Adipocyte (in vitro differentiated cells): ENCODE results near the gene AGBL4.
A peak's percentile ranks its signal among the peaks of the same experiment; 100 is the strongest.

ENCODE experiments used
- DNase-seq: peaks from one replicate; pipeline ENCODE4 v3.0.0-alpha.2; 2015; ENCODE audit warnings: low read depth
- H3K27me3 ChIP-seq: replicated peaks from 2 replicates; pipeline ENCODE4 v1.7.0; 2013; ENCODE audit warnings: mild to moderate bottlenecking, low read length, moderate library complexity; ENCODE audit not compliant: control insufficient read depth, insufficient read depth
- H3K36me3 ChIP-seq: 2 replicates; pipeline ENCODE4 v1.7.0; 2013; ENCODE audit warnings: low read length, mild to moderate bottlenecking, moderate library complexity; ENCODE audit not compliant: control insufficient read depth, insufficient read depth, severe bottlenecking
- H3K4me1 ChIP-seq: 2 replicates; pipeline ENCODE4 v1.7.0; 2013; ENCODE audit warnings: mild to moderate bottlenecking, low read length, moderate library complexity; ENCODE audit not compliant: control insufficient read depth, insufficient read depth
- H3K4me3 ChIP-seq: 2 replicates; pipeline ENCODE4 v1.7.0; 2013; ENCODE audit warnings: mild to moderate bottlenecking, low read length, moderate library complexity
- H3K9ac ChIP-seq: 2 replicates; pipeline ENCODE4 v1.7.0; 2013; ENCODE audit warnings: mild to moderate bottlenecking, low read length, moderate library complexity
- H3K9me3 ChIP-seq: 2 replicates; pipeline ENCODE4 v1.7.0; 2013; ENCODE audit warnings: mild to moderate bottlenecking, low read length, moderate library complexity; ENCODE audit not compliant: control insufficient read depth

Gene AGBL4

DNA sequence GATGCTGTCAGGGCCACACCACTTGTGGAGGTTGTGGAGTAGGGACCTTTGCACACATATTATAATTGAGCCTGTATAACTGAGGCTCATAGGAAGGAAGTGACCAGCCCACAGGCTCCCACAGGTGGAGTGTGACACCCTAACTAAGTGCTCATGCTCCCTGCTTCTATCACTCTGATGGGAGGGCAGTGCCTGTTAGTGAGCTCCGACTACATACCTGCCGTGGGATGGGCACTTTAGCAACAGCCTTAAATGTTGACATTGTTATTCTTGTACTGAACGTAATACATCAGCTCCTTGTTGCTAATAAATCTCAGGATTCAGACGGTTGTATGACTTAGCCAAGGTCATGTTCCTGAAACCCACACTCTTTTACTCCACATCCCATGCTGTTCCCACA lies 1305.0 kb downstream of the AGBL4 start:
- no peak for DNase-seq
- Histone ChIP-seq H3K27me3 (no peaks in the 10 kb centered on the region), H3K4me1 (no peaks in the 10 kb centered on the region), H3K9ac (no peak overlapping the region), H3K36me3 (no peaks in the 10 kb centered on the region), H3K4me3 (no peak overlapping the region), H3K9me3 (no peaks in the 10 kb centered on the region)

DNA sequence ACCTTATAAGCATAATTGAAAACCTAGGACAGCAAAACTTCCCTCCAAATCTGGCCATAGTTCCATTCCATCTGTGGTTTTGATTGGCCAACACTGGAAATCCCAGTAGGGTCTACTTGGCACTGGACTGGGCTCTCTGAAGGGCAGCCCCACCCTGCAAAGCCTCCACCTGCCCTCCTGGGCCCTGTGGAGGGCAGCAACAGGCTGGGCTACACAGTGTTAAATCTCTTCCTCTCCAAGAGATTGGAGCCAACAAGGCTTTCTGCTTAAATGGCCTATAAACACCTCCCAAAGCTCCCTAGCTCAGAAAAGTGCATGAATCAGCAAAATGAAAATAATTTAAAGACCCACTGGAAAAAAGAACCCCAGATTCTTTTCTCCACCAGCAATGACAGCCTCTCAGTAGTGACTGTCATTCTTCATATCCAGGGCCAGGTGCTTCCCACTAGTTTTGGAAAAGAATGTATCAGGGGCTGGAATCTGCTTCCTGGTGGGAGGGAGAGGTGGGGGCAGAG lies 1305.6 kb downstream of the AGBL4 start:
- no peaks in the 10 kb centered on the region for H3K4me1 ChIP-seq
- no peak overlapping the region for H3K4me3 ChIP-seq
- H3K9me3 ChIP-seq: no peaks in the 10 kb centered on the region
- DNase-seq: no peak
- H3K27me3 ChIP-seq: no peaks in the 10 kb centered on the region
- no peak overlapping the region for H3K9ac ChIP-seq
- no peaks in the 10 kb centered on the region for H3K36me3 ChIP-seq

DNA sequence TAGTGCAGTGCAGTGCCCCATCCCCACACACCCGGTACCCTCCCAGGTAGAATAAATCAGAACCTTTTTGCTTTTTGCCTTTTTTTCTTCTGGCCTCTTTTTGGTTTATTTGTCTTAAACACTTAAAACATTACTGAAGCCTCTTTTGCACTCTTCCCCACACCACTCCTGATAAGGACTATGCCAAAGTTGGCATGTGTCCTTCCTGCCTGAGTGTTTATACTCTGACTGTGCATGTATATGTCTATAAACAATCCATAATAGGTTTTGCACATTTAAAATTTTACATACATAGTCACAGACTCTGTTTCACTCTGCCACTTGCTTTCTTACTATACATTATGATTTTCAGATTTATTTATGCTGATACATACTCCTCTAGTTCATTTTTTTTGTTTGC lies 1306.7 kb downstream of the AGBL4 start:
- no peaks in the 10 kb centered on the region for H3K4me1 ChIP-seq
- no peaks in the 10 kb centered on the region for H3K36me3 ChIP-seq
- H3K9me3 ChIP-seq: no peaks in the 10 kb centered on the region
- no peak for DNase-seq
- H3K9ac ChIP-seq: no peak overlapping the region
- H3K27me3 ChIP-seq: peaks cover 6% of the 10 kb centered on the region
- H3K4me3 ChIP-seq: no peak overlapping the region

DNA sequence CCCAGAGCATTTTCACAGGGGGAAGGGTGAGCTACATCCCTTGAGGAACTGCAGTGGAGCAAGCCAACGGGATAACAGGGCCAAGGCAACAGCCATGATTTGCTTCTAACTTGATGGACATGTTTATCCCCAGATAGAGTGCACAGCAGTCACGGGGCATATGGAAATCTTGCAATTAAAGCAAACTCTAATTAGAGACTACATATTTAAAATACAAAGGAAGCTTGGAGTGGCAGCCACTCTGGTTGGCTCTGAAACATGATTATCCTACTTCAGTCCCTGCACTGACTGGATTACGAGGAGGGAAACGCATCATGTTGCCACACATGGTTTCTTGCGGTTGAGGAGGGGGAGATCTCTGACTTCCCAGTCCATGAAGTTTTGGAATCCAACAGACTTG lies 1307.8 kb downstream of the AGBL4 start:
- peaks cover 11% of the 10 kb centered on the region for H3K27me3 ChIP-seq
- H3K9ac ChIP-seq: no peak overlapping the region
- H3K36me3 ChIP-seq: no peaks in the 10 kb centered on the region
- no peak for DNase-seq
- H3K9me3 ChIP-seq: no peaks in the 10 kb centered on the region
- H3K4me1 ChIP-seq: no peaks in the 10 kb centered on the region
- no peak overlapping the region for H3K4me3 ChIP-seq

DNA sequence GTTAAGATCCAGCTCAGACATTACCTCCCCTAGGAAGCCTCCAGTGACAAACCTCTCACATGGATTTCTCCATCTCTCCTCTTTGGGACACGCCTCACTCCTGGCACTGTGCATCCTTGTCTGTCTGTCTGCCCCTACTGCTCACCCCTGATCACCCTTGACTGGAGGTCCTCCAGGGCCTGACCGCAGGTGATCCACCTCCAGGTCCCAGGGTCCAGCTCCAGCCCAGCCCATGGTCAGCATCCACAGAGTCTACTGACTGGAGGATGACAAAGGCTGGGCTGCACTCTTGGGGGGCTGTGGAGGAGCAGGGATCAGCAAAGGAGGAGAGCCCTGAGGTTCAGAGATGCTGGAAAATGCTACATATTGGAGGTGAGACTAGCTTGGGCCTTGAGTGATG lies 1312.8 kb downstream of the AGBL4 start:
- H3K9ac ChIP-seq: no peak overlapping the region
- H3K36me3 ChIP-seq: no peaks in the 10 kb centered on the region
- DNase-seq: no peak
- H3K27me3 ChIP-seq: peaks cover 20% of the 10 kb centered on the region
- no peaks in the 10 kb centered on the region for H3K4me1 ChIP-seq
- H3K4me3 ChIP-seq: no peak overlapping the region
- H3K9me3 ChIP-seq: no peaks in the 10 kb centered on the region

DNA sequence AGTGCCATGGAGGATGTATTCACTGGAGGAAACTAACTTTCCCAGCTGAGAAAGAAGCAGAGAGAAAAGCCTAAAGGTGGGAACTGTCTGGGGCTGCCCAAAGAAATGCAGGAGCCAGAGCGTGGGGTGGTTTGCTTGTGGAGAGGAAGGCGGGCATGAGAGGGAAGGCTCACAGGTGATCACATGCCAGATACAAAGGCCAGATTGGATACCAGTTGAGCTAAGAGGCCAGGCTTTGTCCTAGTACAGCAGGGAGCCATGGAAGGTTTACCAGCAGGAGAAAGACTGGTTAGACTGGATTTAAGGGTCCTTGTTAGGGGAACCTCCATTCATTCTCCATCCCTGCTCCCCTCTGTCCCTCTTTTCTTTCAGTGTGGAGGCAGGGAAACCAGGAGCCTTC lies 1313.4 kb downstream of the AGBL4 start:
- no peaks in the 10 kb centered on the region for H3K4me1 ChIP-seq
- H3K9me3 ChIP-seq: no peaks in the 10 kb centered on the region
- peaks cover 20% of the 10 kb centered on the region for H3K27me3 ChIP-seq
- no peak overlapping the region for H3K9ac ChIP-seq
- no peaks in the 10 kb centered on the region for H3K36me3 ChIP-seq
- no peak overlapping the region for H3K4me3 ChIP-seq
- DNase-seq: no peak

DNA sequence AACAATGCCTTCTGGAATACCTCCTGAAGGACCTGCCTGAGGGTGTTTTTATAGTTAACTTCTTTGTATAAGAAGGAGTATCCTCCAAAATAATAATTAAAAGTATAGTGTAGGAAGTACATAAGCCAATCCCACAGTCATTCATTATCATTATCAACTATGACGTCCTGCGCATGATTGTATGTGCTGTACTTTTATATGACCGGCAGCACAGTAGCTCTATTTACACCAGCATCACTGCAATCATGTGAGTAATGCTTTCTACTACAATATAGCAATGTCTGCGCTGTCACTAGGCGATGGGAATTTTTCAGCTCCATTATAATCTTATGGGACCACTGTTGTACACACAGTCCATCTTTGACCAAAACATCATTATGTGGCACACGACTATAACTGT lies 1319.0 kb downstream of the AGBL4 start:
- no peak overlapping the region for H3K4me3 ChIP-seq
- H3K27me3 ChIP-seq: peaks cover 8% of the 10 kb centered on the region
- no peak for DNase-seq
- H3K4me1 ChIP-seq: no peaks in the 10 kb centered on the region
- no peak overlapping the region for H3K9ac ChIP-seq
- no peaks in the 10 kb centered on the region for H3K36me3 ChIP-seq
- no peaks in the 10 kb centered on the region for H3K9me3 ChIP-seq

DNA sequence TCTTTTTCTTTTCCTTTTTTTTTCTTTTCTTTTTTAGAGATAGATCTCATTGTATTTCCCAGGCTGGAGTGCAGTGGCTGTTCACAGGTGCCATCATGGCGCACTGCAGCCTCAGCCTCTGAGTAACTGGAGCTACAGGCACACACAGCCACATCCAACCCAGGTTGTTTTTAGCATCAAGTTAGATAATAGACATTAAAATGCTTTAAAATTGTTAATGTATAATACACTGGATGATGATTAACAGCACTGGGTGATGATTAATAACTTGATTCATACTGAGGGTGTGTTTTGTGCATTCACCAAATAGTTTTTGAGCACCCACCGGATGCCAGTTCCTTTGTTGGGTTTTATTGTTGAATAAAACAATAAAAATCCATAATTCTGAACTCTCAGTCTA lies 1322.3 kb downstream of the AGBL4 start:
- Histone ChIP-seq H3K9ac (no peak overlapping the region), H3K4me3 (no peak overlapping the region), H3K4me1 (no peaks in the 10 kb centered on the region), H3K9me3 (no peaks in the 10 kb centered on the region), H3K36me3 (no peaks in the 10 kb centered on the region), H3K27me3 (peaks cover 8% of the 10 kb centered on the region)
- DNase-seq: no peak

DNA sequence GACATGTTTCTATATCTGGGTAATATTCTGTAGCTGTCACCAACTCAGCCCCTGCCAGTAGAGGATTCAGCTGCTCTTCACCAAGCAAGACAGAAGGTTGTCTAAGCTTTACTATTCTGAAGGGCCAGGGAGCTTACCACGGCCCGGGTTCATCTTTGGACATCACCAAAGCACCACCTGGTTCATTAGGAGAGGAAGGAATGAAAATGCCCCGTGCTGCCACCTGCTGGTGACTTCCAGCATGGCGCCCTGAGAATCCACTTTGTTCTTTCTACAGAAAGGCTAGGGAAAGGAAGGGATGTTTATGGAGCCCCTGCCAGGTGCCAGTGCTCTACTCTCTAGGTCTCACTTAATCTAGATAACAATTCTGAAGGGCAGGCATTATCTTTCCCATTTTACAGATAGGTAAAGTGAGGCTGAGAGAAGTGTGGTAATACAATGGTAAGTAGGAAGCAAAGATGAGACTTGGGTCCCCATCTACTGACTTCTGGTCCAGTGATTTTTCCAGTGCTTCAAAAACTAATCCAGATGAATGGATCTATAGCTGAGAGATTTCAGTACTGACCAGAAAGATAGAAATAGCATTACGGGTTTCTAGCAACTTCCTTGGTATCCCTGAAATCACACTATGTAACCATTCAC lies 1326.6 kb downstream of the AGBL4 start:
- peak; percentile 74 for DNase-seq
- no peaks in the 10 kb centered on the region for H3K4me1 ChIP-seq
- H3K36me3 ChIP-seq: no peaks in the 10 kb centered on the region
- H3K4me3 ChIP-seq: no peak overlapping the region
- no peaks in the 10 kb centered on the region for H3K9me3 ChIP-seq
- no peak overlapping the region for H3K9ac ChIP-seq
- H3K27me3 ChIP-seq: peaks cover 21% of the 10 kb centered on the region

DNA sequence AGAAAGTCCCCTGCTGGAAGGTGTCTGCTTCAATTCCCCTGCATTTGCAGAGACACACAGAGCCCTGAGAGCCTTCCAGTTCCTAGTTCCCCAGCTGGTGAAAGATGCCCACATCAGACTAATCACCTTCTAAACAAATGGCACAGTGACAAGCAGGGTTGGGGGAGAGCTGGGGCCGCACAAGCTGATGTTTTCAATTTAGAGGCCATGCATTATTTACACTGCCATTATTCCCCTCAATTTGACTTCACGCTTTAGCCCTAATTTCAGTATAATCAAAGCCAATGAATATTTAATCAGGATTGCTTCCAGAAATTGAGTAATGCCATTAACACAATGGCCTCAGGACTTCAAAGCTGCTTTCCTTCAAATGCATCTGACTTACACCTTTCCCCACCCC lies 1328.6 kb downstream of the AGBL4 start:
- no peak for DNase-seq
- H3K27me3 ChIP-seq: peaks cover 23% of the 10 kb centered on the region

DNA sequence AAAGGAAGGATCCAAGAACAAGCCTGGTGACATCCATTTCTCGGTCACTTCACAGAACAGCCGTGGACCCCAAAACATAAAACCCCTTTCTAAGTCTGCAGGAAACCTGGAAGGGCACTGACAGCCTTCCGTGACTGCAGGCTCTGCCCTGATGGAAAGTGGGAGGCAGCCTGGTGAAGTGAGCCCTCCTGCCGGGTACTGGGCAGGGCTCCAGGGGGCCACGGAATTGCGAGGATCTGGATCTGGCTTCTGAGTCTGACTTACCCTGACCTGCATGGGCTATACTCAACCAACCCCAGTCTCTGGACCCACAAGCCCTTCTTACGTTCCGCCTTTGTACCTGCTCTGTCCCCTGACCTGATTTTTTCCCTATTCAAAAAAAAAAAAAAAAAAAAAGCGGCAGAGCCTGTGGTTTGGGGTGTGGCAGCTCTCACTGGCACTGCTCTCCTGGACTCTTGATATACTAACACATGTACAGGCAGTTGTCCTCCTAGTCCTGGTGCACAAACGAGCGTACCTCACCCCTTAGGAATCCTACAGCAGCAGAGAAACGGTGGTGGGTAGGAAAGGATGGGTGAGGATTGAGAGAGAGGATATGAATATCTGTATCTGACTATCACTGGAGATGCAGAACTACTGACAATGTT lies 1330.0 kb downstream of the AGBL4 start:
- Histone ChIP-seq H3K4me3 (no peak overlapping the region), H3K4me1 (no peaks in the 10 kb centered on the region), H3K36me3 (no peaks in the 10 kb centered on the region), H3K9ac (no peak overlapping the region), H3K27me3 (peaks cover 20% of the 10 kb centered on the region), H3K9me3 (no peaks in the 10 kb centered on the region)
- DNase-seq: no peak

More for the DNA sequence above, 1328.6 kb downstream of the AGBL4 start:
- Histone ChIP-seq H3K9me3 (no peaks in the 10 kb centered on the region), H3K4me1 (no peaks in the 10 kb centered on the region), H3K9ac (no peak overlapping the region), H3K36me3 (no peaks in the 10 kb centered on the region), H3K4me3 (no peak overlapping the region)
